Choroid plexus epithelial cell (primary cell): Measurements from ENCODE around the gene SH3RF2.
"Not testable (repeated sequence)": the region's sequence is repeated elsewhere in the genome, so short reads cannot be mapped to it uniquely, and the experiment has no call there.

ENCODE experiments used
- DNase-seq: peaks from one replicate; pipeline ENCODE4 v3.0.0-alpha.2; 2010; ENCODE audit warnings: low read depth
- H3K4me3 ChIP-seq: 2 replicates; pipeline ENCODE4 v1.5.1; 2011; ENCODE audit warnings: low read depth, mild to moderate bottlenecking, control low read depth, low read length, moderate library complexity
- TF ChIP-seq, protein P1 (sequence below): conservative IDR thresholded peaks from 2 replicates; pipeline ENCODE4 v1.5.1; 2011; ENCODE audit warnings: low read depth, mild to moderate bottlenecking, control low read depth, inconsistent platforms, low read length, moderate library complexity

Gene SH3RF2

DNA sequence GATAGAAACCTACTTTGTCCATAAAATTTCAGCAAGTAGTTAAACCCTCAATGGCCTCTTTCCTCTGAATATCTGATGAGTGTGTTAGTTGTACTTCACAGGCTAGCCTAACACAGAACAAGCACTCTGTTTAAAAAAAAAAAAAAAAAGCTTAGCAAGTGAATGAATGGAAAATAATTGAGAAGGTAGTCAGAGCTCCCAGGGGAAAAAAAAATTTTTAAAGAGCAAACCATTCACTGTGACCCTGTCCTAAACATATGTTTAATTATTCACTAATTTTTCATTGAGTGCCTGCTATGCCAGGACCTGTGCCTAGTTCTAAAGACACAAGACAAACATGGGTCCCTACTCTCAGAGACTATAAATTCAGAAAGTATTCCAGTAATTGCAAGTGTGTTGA, 69.3 kb downstream of the SH3RF2 start:
- no peak for DNase-seq
- TF ChIP-seq, protein P1, sequence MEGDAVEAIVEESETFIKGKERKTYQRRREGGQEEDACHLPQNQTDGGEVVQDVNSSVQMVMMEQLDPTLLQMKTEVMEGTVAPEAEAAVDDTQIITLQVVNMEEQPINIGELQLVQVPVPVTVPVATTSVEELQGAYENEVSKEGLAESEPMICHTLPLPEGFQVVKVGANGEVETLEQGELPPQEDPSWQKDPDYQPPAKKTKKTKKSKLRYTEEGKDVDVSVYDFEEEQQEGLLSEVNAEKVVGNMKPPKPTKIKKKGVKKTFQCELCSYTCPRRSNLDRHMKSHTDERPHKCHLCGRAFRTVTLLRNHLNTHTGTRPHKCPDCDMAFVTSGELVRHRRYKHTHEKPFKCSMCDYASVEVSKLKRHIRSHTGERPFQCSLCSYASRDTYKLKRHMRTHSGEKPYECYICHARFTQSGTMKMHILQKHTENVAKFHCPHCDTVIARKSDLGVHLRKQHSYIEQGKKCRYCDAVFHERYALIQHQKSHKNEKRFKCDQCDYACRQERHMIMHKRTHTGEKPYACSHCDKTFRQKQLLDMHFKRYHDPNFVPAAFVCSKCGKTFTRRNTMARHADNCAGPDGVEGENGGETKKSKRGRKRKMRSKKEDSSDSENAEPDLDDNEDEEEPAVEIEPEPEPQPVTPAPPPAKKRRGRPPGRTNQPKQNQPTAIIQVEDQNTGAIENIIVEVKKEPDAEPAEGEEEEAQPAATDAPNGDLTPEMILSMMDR, result no peak
- H3K4me3 ChIP-seq, result no peak overlapping the region

DNA sequence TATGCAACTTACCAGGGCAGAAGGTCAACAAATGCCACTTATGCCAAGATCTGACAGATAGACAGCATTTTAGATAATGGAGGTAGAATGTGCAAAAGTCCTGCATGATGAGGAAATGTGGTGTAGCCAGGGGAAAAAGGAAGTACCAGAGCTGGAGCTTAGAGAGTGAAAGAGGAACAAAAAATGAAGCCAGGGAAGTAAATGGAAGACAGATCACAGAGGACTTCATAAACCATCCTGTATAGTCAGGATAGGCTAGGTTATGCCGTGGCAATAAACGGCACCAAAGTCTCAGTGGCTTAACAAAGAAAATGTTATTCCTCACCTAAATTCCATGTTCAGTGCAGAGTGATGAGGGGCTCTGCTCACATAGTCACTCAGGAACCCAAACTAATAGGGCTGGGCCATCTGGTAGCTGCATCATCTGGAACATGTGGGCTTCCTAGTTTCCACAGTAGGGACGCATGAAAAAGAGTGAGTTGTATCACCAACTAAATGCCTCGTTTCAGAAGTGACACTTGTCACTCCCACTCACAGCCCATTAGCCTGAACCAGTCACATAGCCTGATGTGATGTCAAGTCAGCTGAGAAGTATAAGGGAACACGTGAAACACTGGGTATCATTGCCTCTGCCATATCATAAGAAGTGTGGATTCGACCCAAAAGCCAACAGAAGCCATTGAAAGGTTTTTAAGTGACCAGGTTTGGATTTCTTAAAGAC, 70.3 kb downstream of the SH3RF2 start:
- no peak overlapping the region for H3K4me3 ChIP-seq
- DNase-seq, result no peak
- TF ChIP-seq, protein P1, result no peak

DNA sequence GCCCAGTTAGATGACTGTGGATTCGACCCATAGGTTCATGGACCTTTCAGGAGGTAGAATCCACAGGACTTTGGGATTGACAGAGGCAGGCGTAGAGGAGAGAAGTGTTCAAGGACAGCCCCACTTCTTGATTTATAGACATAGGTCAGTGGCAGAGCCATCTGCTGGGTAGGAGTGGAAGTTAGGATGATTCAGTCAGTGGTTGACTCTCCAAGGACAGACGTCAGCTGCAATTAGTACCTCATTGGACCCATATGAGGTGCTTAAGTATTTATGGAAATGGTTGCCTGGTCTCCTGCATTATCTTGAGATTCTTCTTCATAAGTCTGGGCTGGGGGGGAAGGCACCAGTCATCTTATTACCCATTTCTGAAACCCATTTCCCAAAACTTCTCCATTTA, 70.9 kb downstream of the SH3RF2 start:
- TF ChIP-seq, protein P1, result peak; percentile 31
- peak; percentile 28 for DNase-seq

DNA sequence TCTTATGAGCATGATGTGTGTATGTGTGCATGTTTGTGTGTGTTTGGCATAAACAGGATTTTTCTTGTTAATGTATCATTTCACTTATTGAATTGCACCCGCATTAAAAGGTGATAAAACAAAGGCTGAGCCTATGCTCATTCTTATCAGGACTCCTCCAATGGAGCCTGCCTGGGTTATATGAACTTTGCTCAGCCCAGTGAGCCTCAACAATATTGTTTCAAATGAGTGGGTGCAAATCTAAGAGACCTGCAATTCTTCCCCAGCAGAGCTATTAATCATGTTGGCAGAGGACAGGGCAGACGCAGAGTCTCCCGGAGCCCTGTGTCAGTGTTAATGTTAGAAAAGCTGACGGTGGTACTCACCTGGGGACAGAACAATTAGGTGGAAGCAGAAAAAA, 71.6 kb downstream of the SH3RF2 start:
- DNase-seq, result no peak
- no peak overlapping the region for H3K4me3 ChIP-seq
- TF ChIP-seq, protein P1, result no peak

More for the DNA sequence above, 70.9 kb downstream of the SH3RF2 start:
- no peak overlapping the region for H3K4me3 ChIP-seq

DNA sequence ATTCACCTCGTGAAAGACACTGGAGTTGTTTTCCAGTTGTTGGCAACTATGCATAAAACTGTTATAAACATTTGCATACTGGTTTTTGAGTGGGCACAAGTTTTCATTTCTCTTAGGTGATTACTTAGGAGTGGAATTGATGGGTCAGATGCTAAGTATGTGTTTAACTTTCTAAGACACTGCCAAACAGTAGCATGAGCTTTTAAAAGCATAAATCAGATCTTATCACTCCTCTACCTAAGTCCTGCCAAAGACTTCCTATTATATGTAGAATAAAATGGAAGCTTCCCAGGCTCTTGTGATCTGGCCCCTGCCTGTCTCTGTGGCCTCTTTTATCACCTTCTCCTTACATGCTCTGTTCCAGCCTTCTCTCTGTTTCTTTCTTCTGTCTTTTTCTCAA, 72.6 kb downstream of the SH3RF2 start:
- no peak for DNase-seq
- TF ChIP-seq, protein P1, result no peak
- H3K4me3 ChIP-seq, result no peak overlapping the region

DNA sequence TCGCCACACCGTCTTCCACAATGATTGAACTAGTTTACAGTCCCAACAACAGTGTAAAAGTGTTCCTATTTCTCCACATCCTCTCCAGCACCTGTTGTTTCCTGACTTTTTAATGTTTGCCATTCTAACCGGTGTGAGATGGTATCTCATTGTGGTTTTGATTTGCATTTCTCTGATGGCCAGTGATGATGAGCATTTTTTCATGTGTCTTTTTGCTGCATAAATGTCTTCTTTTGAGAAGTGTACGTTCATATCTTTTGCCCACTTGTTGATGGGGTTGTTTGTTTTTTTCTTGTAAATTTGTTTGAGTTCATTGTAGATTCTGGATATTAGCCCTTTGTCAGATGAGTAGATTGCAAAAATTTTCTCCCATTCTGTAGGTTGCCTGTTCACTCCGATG, 74.1 kb downstream of the SH3RF2 start:
- DNase-seq, H3K4me3 ChIP-seq: not testable (repeated sequence)

DNA sequence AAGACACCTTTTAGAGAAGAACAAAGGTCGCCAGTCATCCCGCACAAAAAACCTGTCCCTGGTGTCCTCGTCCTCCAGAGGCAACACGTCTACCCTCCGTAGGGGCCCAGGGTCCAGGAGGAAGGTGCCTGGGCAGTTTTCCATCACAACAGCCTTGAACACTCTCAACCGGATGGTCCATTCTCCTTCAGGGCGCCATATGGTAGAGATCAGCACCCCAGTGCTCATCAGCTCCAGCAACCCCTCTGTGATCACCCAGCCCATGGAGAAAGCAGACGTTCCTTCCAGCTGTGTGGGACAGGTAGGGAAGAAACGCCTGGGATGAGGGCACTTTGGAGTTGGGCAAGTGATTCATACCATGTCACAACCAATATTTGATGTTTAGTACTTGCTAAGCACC, 77.4 kb downstream of the SH3RF2 start:
- TF ChIP-seq, protein P1, result no peak

More for the DNA sequence above, 77.4 kb downstream of the SH3RF2 start:
- DNase-seq, result no peak
- H3K4me3 ChIP-seq, result no peak overlapping the region
